BJ (cell line): ENCODE measurements around the gene COX10. TPM values are rescaled to one million over a fixed set of nuclear protein-coding genes. Genes with fewer than 3 reads are reported as not detected.

Experiments
- CTCF ChIA-PET: fragments of 350-600 bp; formaldehyde crosslinking; extraction: SDS; loops from one replicate; lab custom pipeline; 2021; ENCODE audit warnings: antibody characterized with exemption, inconsistent platforms; lab: Yijun Ruan, JAX
- POLR2A ChIA-PET: fragments of 300-600 bp; sonication (Branson Sonifier 250); formaldehyde crosslinking; extraction: SDS; loops from one replicate; lab custom pipeline; 2021; ENCODE audit warnings: antibody characterized with exemption; lab: Charles Lee
- DNase-seq: peaks from one replicate; pipeline ENCODE4 v3.0.0-alpha.2; 2011; ENCODE audit warnings: low read depth
- H3K27me3 ChIP-seq: 2 replicates; pipeline ENCODE4 v1.6.0; 2011; ENCODE audit warnings: low read length; ENCODE audit not compliant: control insufficient read depth, insufficient read depth
- H3K36me3 ChIP-seq: 2 replicates; pipeline ENCODE4 v1.5.1; 2011; ENCODE audit warnings: low read length; ENCODE audit not compliant: control insufficient read depth, insufficient read depth
- H3K4me3 ChIP-seq: 2 replicates; pipeline ENCODE4 v1.5.1; 2011; ENCODE audit warnings: low read depth, mild to moderate bottlenecking, control low read depth, low read length
- CTCF ChIP-seq: IDR thresholded peaks from 2 replicates; pipeline ENCODE4 v1.5.1; 2011; ENCODE audit warnings: low read depth, mild to moderate bottlenecking, control low read depth, inconsistent platforms, low read length, moderate library complexity; ENCODE audit not compliant: insufficient read depth
- polyA plus RNA-seq: library from polyadenylated mRNA; depleted of rRNA; stranded (reverse); fragments of >200 nt; gene quantifications from 2 replicates; pipeline ENCODE4 v1.2.3, GENCODE V29; 2011

COX10 gene
- polyA plus RNA-seq, 1 experiment, result 11.9 TPM

- POLR2A ChIA-PET, result no interaction called here
- Histone ChIP-seq H3K4me3 (no peak overlapping the region), H3K27me3 (no peaks in the 10 kb centered on the region), H3K36me3 (no peaks in the 10 kb centered on the region)
- CTCF ChIA-PET, result no interaction called here
- no peak for DNase-seq
- no peak for TF ChIP-seq CTCF
Measured at GRCh38 chr17:14058051-14058450, 11.3 kb upstream of the COX10 start.

GRCh38 chr17:14060706-14061105, 8.6 kb upstream of the COX10 start:
- TF ChIP-seq CTCF, result no peak
- CTCF ChIA-PET, result no interaction called here
- POLR2A ChIA-PET, result no interaction called here

GRCh38 chr17:14061666-14062560, 7.4 kb upstream of the COX10 start:
- H3K36me3 ChIP-seq, result no peaks in the 10 kb centered on the region
- H3K27me3 ChIP-seq, result no peaks in the 10 kb centered on the region

More at GRCh38 chr17:14060706-14061105, 8.6 kb upstream of the COX10 start:
- no peak for DNase-seq
- H3K36me3 ChIP-seq, result no peaks in the 10 kb centered on the region
- H3K27me3 ChIP-seq, result no peaks in the 10 kb centered on the region
- no peak overlapping the region for H3K4me3 ChIP-seq

GRCh38 chr17:14067347-14067746, 2.0 kb upstream of the COX10 start:
- Histone ChIP-seq H3K27me3 (no peaks in the 10 kb centered on the region), H3K36me3 (no peaks in the 10 kb centered on the region), H3K4me3 (no peak overlapping the region)
- no peak for TF ChIP-seq CTCF
- ChIA-PET CTCF (no interaction called here), POLR2A (no interaction called here)
- no peak for DNase-seq

More at GRCh38 chr17:14061666-14062560, 7.4 kb upstream of the COX10 start:
- POLR2A ChIA-PET, result interaction anchor here (0.6 kb wide), 1 partner anchor 190 kb away, joined by 3 read pairs; no protein-coding TSS in a partner anchor
- no peak overlapping the region for H3K4me3 ChIP-seq
- CTCF ChIA-PET, result interaction anchor here (0.8 to 1.2 kb wide), 2 partner anchors 29 to 465 kb away, joined by 3 read pairs; no protein-coding TSS in a partner anchor
- DNase-seq, result no peak
- TF ChIP-seq CTCF, result no peak

- peak overlapping the region; percentile 80 for H3K4me3 ChIP-seq
- H3K36me3 ChIP-seq, result no peaks in the 10 kb centered on the region
- no peak for TF ChIP-seq CTCF
- ChIA-PET CTCF (no interaction called here), POLR2A (no interaction called here)
- H3K27me3 ChIP-seq, result no peaks in the 10 kb centered on the region
- DNase-seq, result no peak
Measured at GRCh38 chr17:14068542-14069250, 608 bp upstream of the COX10 start.
